ENCODE results near the gene CDH4.

CDH4 gene

GRCh38 chr20:61303217-61303616 is 51.2 kb downstream of the CDH4 start:
- DNase-seq, result no peak

DNA sequence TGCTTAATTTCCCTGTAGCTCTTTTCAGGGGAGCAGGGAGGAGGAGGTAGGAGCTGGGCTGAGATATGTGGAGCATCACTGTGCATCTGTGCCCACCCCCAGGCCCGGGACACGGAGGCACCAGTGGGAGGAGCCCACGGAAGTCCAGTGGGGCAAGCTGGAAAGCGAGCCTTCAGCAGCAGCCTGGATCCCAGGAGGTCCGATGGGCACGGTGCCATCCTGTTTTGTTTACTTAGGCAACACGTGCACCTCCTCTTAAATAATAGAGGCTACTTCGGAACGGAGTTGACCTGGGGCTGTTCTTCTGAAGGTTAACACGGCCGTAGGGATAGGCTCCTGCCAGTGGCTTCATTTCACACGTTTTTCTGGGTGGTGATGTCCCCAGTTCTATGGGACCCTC is 51.6 kb downstream of the CDH4 start:
- DNase-seq, result no peak

GRCh38 chr20:61304750-61305149 is 52.7 kb downstream of the CDH4 start:
- DNase-seq, result no peak

GRCh38 chr20:61306937-61307475 is 54.9 kb downstream of the CDH4 start:
- no peak for DNase-seq

- DNase-seq, result no peak
These were observed 55.8 kb downstream of the CDH4 start for GRCh38 chr20:61307686-61308476.

DNA sequence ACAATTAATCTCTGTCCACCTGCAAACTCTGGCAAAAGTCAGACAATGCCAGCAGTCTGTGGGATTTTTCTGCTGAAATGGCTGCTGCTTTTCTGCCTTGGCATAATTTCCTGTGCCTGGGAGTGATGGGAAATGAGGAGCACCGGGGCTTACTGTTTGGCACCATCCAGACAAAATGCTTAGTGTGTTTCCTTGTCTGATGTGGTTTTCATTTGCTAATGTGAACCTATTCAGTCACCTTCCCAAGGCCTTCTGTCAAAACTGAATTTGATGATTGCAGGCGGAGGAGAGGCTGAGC is 56.4 kb downstream of the CDH4 start:
- DNase-seq, result no peak

GRCh38 chr20:61310954-61311353 is 58.9 kb downstream of the CDH4 start:
- DNase-seq, result no peak

- DNase-seq, result no peak
These were observed 59.8 kb downstream of the CDH4 start for GRCh38 chr20:61311656-61312387.

GRCh38 chr20:61312925-61313324 is 60.9 kb downstream of the CDH4 start:
- no peak for DNase-seq

DNA sequence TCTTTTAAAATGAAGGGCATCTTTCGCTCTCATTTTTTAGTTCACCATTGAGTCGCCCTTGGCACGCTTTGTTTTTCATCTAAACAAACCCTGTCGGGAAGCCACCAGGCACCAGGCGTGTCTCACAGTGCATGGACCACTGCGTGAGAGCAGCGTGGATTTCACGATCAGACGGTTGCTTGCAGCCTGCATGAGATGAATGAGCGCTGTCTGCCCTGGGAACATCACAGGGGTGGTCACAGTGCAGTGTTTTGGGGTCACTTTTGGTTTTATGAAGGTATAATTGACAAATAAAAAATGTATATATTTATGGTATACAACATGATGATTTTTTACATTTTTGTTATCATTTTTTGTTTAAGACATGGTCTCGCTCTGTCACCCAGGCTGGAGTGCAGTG is 61.3 kb downstream of the CDH4 start:
- DNase-seq, result no peak

- DNase-seq, result no peak
These were observed 62.4 kb downstream of the CDH4 start for GRCh38 chr20:61314326-61315010.

DNA sequence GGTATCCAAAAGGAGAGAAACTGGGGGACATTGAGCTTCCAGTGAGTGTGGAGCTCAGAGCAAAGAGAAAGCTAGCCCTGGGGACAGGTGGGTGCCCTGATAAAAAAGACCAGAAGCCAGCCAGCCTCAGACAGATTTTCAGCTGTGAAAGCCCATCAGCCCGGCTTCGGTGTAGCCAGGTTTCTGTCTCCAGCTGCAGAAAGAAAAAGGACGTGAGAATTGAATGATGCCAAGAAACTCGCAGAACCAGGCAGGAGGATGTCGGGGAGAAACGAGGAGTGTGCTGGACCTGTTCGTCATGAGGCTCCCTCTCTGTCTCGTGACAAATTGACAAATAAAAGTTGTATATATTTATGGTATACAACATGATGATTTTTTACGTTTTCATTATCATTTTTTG is 63.3 kb downstream of the CDH4 start:
- no peak for DNase-seq

- no peak for DNase-seq
These were observed 64.3 kb downstream of the CDH4 start for GRCh38 chr20:61316346-61316745.

DNA sequence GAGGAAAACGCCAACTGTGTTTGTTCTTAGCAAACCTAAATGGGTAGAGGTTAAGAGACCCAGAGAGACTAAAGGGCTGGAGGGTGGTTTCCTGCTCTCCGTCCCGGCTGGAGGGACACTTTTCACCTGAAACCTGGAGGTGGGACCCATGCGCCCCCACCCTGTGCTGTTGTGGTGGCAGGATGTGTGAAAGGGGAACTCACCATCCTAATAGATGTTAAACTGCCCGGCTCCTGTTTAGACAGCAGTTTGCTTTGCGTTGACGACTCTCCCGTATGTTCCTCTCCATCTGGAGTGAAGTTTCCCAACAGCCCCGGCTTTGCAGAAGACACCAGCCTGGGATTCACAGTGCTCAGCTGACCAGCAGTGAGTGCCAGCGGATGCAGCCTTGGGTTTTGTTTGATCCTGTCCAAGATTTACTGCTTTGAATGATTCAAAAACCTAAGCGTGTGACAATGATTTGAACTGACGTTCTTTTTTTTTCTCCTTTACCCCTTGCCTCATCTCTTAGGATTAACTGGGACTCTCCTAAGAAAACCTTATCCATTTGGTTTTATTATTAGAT is 66.0 kb downstream of the CDH4 start:
- no peak for DNase-seq

DNA sequence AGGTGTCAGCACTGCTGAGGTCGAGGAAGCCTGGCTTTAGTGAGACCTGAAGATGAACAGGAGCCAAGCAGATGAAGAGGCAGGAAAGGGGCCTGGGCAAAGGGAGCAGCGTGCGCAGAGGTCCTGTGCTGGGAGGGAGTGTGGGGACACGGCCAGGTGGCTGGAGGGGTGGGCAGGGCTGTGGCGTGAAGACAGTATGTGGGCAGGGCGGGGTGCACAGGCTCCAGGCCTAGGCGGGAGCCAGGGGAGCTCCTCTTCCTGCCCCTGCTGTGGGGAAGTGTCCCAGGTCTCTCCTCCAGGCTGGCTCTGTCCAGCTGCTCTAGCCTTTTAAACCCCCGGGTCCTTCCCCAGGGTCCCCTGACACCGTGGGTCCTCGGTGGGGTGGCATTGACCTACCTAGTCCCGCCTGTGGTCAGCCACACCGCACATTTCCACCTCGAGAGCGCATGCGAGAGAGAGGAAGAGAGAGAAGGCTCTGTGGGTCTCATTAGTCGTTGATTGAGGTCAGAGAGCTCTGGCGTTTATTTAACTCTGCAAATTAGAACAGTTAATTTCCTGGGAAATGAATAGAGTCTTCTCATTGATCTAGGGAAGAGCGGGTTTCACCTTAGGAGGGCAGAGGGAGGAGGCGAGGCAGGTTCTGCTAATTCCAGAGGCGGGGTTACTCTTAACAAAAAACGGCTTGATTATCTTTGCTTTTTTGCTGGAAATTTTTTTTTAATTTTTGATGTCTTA is 68.8 kb downstream of the CDH4 start:
- no peak for DNase-seq

- DNase-seq, result no peak
These were observed 69.4 kb downstream of the CDH4 start for GRCh38 chr20:61321481-61321880.

GRCh38 chr20:61322151-61322865 is 70.2 kb downstream of the CDH4 start:
- DNase-seq, result no peak

DNA sequence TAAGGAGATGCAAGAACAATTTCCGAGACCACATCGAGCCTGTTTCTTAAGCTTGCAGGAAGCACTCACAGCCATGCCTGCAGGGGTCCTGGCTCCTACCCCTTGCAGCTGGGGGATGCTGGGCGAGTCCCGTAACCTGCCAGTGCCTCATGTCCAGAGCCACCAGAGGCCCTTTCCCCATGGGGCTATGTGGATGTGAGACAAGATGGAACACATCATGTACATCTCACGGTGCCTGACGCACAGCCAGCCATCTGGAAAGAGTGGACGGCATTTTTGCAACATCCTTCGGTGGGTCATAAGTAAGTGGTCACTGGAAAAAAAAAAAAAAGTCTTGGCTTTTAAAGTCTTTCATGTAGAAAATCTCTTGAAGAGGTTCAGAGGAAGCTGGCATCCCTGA is 72.8 kb downstream of the CDH4 start:
- DNase-seq, result no peak

GRCh38 chr20:61325718-61326117 is 73.7 kb downstream of the CDH4 start:
- DNase-seq, result no peak

DNA sequence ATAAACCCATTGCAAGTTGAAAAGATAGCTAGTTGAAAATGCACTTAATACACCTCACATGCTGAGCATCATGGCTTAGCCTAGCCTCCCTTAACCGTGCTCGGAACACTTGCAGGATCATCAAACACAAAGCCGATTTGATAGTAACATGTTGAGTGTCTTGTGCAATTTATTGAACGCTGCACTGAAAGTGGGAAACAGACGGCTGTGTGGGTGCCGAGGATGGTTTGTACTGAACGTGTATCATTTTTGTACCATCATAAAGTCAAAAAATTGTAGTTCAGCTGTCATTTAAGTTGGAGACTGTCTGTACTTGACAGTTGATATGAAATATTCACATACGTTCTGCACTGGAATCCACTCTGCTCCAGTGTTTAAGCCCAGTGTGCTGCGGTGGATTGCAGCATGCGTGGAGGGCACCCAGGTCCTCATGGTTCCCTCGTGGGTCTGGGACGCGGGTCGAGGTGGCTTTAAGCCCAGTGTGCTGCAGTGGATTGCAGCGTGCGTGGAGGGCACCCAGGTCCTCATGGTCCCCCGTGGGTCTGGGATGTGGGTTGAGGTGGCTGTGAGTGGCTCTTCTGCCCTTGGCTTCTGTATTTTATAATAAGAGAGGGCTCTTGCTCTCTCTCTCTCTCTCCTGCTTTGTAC is 77.0 kb downstream of the CDH4 start:
- no peak for DNase-seq

DNA sequence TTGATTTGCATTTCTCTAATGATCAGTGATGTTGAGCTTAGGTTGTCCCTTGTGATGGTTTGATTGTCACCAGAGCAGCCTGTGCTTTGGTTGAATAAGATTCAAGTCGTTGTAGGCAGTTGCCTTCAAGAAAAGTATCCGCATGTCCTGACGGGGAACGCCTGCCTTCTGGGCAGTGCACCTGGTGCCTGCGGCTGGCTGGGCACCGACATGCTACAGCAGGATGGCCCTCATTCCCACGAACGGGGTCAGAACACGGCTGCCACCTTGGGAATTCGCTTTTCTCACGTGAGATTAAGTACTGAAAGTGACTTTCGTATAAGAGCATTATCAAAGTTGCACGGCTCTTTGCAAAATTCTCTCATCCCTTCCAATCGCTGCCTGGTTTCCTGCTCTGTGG is 78.4 kb downstream of the CDH4 start:
- DNase-seq, result no peak

- DNase-seq, result no peak
These were observed 79.5 kb downstream of the CDH4 start for GRCh38 chr20:61331543-61331942.

Data from NCI-H1436 (cell line).